ENCODE results near the gene TMEM52.

GRCh38 chr1:1921459-1921862 is 2.4 kb upstream of the TMEM52 start:
- no peak for TF ChIP-seq CTCF (conservative IDR thresholded peaks at IDR 0.05; ENCODE audit: low read length)
- TF ChIP-seq EZH2phosphoT487 (IDR thresholded peaks at IDR 0.05; ENCODE audit: borderline replicate concordance, low read depth, low read length): no peak
